ENCODE data around the gene GREB1. TPM values are rescaled to one million over a fixed set of nuclear protein-coding genes. Genes with fewer than 3 reads are reported as not detected.

GREB1 gene
- total RNA-seq, 4 donors from 2014 or later: 8.1 to 74.3 (median 26.7) TPM

DNA sequence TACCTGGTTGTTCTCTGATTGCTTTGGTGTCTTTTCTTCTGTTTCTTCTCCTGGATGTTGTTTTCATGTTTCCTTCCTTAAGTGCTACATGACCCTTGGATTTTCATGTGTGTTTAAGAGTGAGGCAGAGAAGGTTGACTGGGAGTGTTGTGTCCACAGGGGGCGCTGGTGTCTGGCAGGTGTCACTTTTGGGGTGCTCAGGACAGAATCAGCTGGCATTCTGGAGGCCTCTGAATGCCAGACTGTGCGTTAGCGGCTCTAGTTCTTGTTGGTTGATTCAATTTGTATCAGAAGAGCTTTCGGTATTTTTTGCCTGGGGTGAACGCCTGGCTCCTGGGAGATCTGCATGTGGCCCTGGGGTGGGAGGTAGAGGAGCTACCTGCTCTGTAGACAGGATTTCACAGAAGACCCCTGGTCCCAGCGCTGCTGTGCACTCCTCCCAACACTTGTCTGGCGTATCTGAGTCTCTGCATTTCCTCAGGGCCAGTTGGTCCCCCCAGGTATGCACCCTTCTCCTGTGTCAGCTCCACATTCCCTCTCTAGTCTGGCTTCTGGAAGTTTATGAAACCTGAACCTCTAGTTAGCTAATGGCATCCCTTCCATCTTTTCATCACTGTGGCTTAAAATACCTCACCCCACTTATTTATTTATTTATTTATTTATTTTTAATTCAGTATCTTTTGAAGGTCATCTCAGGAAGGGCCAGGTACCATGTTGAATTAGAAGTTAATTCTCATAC, 1.1 kb downstream of the GREB1 start:
- no peaks in the 10 kb centered on the region for H3K9me3 ChIP-seq
- peaks cover 0 to 18% (median 12%) of the 10 kb centered on the region in 4 donors for H3K4me1 ChIP-seq
- no peak overlapping the region for H3K27ac ChIP-seq
- H3K36me3 ChIP-seq: no peaks in the 10 kb centered on the region
- TF ChIP-seq, protein P1, sequence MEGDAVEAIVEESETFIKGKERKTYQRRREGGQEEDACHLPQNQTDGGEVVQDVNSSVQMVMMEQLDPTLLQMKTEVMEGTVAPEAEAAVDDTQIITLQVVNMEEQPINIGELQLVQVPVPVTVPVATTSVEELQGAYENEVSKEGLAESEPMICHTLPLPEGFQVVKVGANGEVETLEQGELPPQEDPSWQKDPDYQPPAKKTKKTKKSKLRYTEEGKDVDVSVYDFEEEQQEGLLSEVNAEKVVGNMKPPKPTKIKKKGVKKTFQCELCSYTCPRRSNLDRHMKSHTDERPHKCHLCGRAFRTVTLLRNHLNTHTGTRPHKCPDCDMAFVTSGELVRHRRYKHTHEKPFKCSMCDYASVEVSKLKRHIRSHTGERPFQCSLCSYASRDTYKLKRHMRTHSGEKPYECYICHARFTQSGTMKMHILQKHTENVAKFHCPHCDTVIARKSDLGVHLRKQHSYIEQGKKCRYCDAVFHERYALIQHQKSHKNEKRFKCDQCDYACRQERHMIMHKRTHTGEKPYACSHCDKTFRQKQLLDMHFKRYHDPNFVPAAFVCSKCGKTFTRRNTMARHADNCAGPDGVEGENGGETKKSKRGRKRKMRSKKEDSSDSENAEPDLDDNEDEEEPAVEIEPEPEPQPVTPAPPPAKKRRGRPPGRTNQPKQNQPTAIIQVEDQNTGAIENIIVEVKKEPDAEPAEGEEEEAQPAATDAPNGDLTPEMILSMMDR (IDR thresholded peaks at IDR 0.05): no peak
- TF ChIP-seq POLR2A (IDR thresholded peaks at IDR 0.05): no peak
- no peak for TF ChIP-seq EP300 (IDR thresholded peaks at IDR 0.05)
- WGBS, 2 donors: 85 to 88% methylated on average over 7 of the region's 7 CpGs
- no peak overlapping the region for H3K4me3 ChIP-seq
- DNase-seq (ENCODE audit: low spot score in 2 of 2): no peak
- no peaks in the 10 kb centered on the region for H3K27me3 ChIP-seq

DNA sequence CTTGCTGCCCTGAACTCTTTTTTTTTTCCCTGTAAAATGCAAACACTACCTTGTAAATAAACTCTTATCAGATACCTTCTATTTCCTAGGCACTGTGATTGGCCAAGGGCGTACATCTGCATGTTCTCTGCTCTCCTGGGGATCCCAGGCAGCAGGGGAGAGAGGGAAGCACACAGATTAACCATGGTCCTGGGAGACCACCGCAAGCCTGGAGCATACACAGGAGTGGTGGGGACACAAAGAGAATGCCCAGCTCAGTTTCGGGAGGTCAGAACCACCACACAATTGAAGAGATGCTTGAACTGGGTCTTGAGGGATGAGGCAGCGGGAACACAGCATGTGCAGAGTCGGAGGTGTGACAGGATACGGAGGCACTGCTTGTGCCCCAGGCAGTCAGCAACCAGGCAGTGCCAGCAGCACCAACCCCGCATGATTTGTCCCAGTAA, 2.1 kb downstream of the GREB1 start:
- WGBS, 2 donors: 91 to 93% methylated on average over 7 of the region's 7 CpGs
- H3K27me3 ChIP-seq: no peaks in the 10 kb centered on the region
- H3K4me1 ChIP-seq: peaks cover 0 to 19% (median 13%) of the 10 kb centered on the region in 4 donors
- TF ChIP-seq EP300 (IDR thresholded peaks at IDR 0.05) (no peak), POLR2A (IDR thresholded peaks at IDR 0.05) (no peak)
- TF ChIP-seq, protein P1 (IDR thresholded peaks at IDR 0.05): no peak
- no peaks in the 10 kb centered on the region for H3K36me3 ChIP-seq
- no peak for DNase-seq (ENCODE audit: low spot score in 2 of 2)
- no peaks in the 10 kb centered on the region for H3K9me3 ChIP-seq
- no peak overlapping the region for H3K4me3 ChIP-seq
- H3K27ac ChIP-seq: no peak overlapping the region

DNA sequence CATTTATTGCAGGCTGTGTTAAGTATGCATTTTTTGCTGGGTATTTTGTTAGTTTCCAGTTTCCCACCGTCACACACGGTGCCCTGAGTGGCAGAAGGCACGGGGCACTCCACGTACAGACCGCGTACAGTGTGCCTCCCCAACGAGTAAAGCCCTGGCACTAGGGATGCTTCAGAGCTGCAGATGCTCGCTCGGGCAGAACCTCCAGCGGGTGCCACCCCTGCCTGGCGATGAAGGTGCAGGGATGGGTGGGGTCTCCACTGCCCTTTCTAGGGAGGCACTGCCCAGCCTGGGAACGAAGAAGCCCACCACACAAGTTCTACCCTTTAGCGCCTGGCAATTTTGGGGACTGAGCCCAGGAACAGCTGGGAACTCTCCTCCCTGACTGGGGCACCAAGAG, 4.1 kb downstream of the GREB1 start:
- H3K9me3 ChIP-seq: no peaks in the 10 kb centered on the region
- H3K27ac ChIP-seq: no peak overlapping the region
- no peak overlapping the region for H3K4me3 ChIP-seq
- TF ChIP-seq POLR2A (IDR thresholded peaks at IDR 0.05) (no peak), EP300 (IDR thresholded peaks at IDR 0.05) (no peak)
- TF ChIP-seq, protein P1 (IDR thresholded peaks at IDR 0.05): no peak
- no peaks in the 10 kb centered on the region for H3K27me3 ChIP-seq
- H3K4me1 ChIP-seq: peaks cover 0 to 30% (median 9%) of the 10 kb centered on the region in 4 donors
- no peaks in the 10 kb centered on the region for H3K36me3 ChIP-seq
- WGBS, 2 donors: 91 to 92% methylated on average over 13 of the region's 13 CpGs
- no peak for DNase-seq (ENCODE audit: low spot score in 2 of 2)

DNA sequence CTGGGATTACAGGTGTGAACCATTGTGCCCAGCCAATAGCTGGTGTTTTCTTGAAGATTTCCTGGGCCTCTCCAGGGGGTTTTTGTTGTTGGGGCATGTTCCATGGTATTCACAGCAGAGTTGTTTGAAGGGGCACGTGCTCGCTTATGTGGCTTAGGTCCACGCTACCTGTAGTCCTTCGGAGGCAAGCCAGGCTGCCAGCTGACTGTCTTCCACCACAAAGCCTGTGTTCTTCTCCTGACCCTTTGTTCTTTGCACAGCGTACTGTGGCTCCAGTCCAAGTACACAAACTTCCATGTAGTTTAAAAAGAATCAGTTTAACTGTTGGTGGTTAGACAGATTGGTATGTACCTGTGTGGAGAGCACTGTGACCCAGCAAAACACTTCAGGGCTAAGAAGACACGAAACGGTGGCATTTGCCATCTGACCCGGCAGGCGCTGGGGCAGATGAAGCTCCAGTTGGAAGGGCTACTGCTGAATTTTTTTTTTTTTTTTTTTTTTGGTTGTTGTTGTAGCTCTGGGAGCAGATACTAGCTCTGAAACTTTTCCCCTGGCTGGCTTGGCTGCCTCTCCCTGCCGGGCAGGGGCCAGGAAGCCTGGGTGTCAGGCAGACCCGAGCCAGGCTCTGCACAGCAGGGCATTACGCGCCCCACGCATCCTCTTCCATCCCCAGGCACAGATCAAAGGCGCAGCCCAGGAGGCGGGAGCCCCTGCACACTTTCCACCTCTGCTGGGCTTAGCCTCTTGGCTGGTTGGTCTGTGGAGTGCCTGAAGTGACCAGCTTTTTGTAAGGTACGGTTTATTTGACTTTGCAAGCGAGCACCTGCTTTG, 5.7 kb downstream of the GREB1 start:
- WGBS, 2 donors: 55 to 70% methylated on average over 18 of the region's 18 CpGs
- Histone ChIP-seq H3K4me3 (peak overlapping the region in 1 of 4 donors; percentile 41), H3K36me3 (no peaks in the 10 kb centered on the region), H3K27ac (peak overlapping the region in 2 of 4 donors; percentile 35 to 79), H3K27me3 (no peaks in the 10 kb centered on the region), H3K4me1 (peaks cover 0 to 32% (median 6%) of the 10 kb centered on the region in 4 donors), H3K9me3 (no peaks in the 10 kb centered on the region)
- DNase-seq (ENCODE audit: low spot score in 2 of 2): peak; percentile 37 to 66
- no peak for TF ChIP-seq POLR2A (IDR thresholded peaks at IDR 0.05)
- TF ChIP-seq, protein P1 (IDR thresholded peaks at IDR 0.05): no peak
- peak in 1 of 2 donors; percentile 55 for TF ChIP-seq EP300 (IDR thresholded peaks at IDR 0.05)

Data from tibial nerve (tissue), 4 donors.